GM23338 (cell line): Measurements from ENCODE around the gene TAGLN.

Experiments used
- CREB1 ChIP-seq: fragments of 250-450 bp; sonication (Bioruptor Pico); IDR thresholded peaks from 2 replicates; pipeline ENCODE4 v1.5.0; 2020; ENCODE audit warnings: low read depth, mild to moderate bottlenecking, moderate library complexity
- ETS1 ChIP-seq: IDR thresholded peaks from 2 replicates; pipeline ENCODE4 v1.6.1; 2016; ENCODE audit warnings: antibody characterized with exemption
- EZH2 ChIP-seq: fragments of 200-600 bp; sonication (generic); IDR thresholded peaks from one replicate; pipeline ENCODE4 v1.8.0; 2017; ENCODE audit warnings: antibody characterized with exemption, mild to moderate bottlenecking, low read depth; ENCODE audit not compliant: unreplicated experiment
- EZH2phosphoT487 ChIP-seq: fragments of 200-600 bp; sonication (generic); IDR thresholded peaks from one replicate; pipeline ENCODE4 v1.8.1; 2018; ENCODE audit warnings: antibody characterized with exemption; ENCODE audit not compliant: unreplicated experiment
- JUNB ChIP-seq: IDR thresholded peaks from one replicate; pipeline ENCODE4 v1.6.1; 2016; ENCODE audit warnings: antibody characterized with exemption; ENCODE audit not compliant: unreplicated experiment
- NANOG ChIP-seq: IDR thresholded peaks from 2 replicates; pipeline ENCODE4 v1.6.1; 2016; ENCODE audit warnings: antibody characterized with exemption, borderline replicate concordance
- POLR2AphosphoS5 ChIP-seq: IDR thresholded peaks from 2 replicates; pipeline ENCODE4 v1.6.1; 2016; ENCODE audit warnings: antibody characterized with exemption, low read depth
- STAT1 ChIP-seq: IDR thresholded peaks from one replicate; pipeline ENCODE4 v1.6.1; 2016; ENCODE audit warnings: antibody characterized with exemption; ENCODE audit not compliant: unreplicated experiment
- ZNF114 ChIP-seq: fragments of 250-450 bp; sonication (Bioruptor Pico); IDR thresholded peaks from 2 replicates; pipeline ENCODE4 v1.5.0; 2020; ENCODE audit warnings: mild to moderate bottlenecking, moderate library complexity
- ZNF331 ChIP-seq: fragments of 250-450 bp; sonication (Bioruptor Pico); IDR thresholded peaks from 2 replicates; pipeline ENCODE4 v1.5.0; 2020; ENCODE audit warnings: low read depth, mild to moderate bottlenecking, moderate library complexity
- TF ChIP-seq, protein P1 (sequence below), 2 experiments: fragments of 200-600 bp in 1 of 2; sonication (generic) in 1 of 2; conservative IDR thresholded peaks; 2 replicates each; pipeline versions ENCODE4 v1.5.1 to v1.6.1; 2016 to 2017; ENCODE audit warnings: antibody characterized with exemption in 2 of 2, low read depth in 2 of 2, mild to moderate bottlenecking in 2 of 2, moderate library complexity in 1 of 2
- TF ChIP-seq, protein P2 (sequence below): IDR thresholded peaks from one replicate; pipeline ENCODE4 v1.6.1; 2018; ENCODE audit warnings: antibody characterized with exemption; ENCODE audit not compliant: unreplicated experiment
- TF ChIP-seq, protein P3 (sequence below): fragments of 250-450 bp; sonication (Bioruptor Pico); IDR thresholded peaks from 2 replicates; pipeline ENCODE4 v1.5.0; 2020; ENCODE audit warnings: mild to moderate bottlenecking, moderate library complexity

DNA sequence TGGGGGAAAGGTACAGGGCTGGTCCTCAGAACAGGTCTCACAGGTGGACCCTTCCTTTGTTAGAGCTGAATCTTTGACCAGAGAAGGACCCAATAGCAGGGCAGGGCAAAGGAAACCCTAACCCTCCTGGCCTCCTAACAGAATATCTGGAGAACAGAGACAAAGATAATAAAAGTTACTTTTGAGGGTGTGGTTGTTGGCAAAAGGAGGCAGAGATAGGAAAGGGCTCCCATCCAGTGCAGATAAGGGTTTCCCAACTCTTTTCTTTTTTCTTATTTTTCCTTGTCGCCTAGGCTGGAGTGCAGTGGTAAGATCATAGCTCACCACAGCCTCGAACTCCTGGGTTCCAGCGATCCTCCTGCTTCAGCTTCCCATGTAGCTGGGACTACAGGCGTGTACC lies 20.8 kb downstream of the TAGLN start:
- TF ChIP-seq EZH2 (no peak), POLR2AphosphoS5 (no peak), EZH2phosphoT487 (no peak), ZNF114 (CRISPR knock-in tag) (no peak), CREB1 (CRISPR knock-in tag) (no peak), NANOG (no peak), ZNF331 (CRISPR knock-in tag) (no peak), JUNB (no peak), ETS1 (no peak), STAT1 (no peak)
- TF ChIP-seq, protein P1, sequence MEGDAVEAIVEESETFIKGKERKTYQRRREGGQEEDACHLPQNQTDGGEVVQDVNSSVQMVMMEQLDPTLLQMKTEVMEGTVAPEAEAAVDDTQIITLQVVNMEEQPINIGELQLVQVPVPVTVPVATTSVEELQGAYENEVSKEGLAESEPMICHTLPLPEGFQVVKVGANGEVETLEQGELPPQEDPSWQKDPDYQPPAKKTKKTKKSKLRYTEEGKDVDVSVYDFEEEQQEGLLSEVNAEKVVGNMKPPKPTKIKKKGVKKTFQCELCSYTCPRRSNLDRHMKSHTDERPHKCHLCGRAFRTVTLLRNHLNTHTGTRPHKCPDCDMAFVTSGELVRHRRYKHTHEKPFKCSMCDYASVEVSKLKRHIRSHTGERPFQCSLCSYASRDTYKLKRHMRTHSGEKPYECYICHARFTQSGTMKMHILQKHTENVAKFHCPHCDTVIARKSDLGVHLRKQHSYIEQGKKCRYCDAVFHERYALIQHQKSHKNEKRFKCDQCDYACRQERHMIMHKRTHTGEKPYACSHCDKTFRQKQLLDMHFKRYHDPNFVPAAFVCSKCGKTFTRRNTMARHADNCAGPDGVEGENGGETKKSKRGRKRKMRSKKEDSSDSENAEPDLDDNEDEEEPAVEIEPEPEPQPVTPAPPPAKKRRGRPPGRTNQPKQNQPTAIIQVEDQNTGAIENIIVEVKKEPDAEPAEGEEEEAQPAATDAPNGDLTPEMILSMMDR (conservative IDR thresholded peaks at IDR 0.05; ENCODE audit: low read depth in 2 of 2): no peak
- TF ChIP-seq, protein P2, sequence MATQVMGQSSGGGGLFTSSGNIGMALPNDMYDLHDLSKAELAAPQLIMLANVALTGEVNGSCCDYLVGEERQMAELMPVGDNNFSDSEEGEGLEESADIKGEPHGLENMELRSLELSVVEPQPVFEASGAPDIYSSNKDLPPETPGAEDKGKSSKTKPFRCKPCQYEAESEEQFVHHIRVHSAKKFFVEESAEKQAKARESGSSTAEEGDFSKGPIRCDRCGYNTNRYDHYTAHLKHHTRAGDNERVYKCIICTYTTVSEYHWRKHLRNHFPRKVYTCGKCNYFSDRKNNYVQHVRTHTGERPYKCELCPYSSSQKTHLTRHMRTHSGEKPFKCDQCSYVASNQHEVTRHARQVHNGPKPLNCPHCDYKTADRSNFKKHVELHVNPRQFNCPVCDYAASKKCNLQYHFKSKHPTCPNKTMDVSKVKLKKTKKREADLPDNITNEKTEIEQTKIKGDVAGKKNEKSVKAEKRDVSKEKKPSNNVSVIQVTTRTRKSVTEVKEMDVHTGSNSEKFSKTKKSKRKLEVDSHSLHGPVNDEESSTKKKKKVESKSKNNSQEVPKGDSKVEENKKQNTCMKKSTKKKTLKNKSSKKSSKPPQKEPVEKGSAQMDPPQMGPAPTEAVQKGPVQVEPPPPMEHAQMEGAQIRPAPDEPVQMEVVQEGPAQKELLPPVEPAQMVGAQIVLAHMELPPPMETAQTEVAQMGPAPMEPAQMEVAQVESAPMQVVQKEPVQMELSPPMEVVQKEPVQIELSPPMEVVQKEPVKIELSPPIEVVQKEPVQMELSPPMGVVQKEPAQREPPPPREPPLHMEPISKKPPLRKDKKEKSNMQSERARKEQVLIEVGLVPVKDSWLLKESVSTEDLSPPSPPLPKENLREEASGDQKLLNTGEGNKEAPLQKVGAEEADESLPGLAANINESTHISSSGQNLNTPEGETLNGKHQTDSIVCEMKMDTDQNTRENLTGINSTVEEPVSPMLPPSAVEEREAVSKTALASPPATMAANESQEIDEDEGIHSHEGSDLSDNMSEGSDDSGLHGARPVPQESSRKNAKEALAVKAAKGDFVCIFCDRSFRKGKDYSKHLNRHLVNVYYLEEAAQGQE: no peak
- TF ChIP-seq, protein P3, sequence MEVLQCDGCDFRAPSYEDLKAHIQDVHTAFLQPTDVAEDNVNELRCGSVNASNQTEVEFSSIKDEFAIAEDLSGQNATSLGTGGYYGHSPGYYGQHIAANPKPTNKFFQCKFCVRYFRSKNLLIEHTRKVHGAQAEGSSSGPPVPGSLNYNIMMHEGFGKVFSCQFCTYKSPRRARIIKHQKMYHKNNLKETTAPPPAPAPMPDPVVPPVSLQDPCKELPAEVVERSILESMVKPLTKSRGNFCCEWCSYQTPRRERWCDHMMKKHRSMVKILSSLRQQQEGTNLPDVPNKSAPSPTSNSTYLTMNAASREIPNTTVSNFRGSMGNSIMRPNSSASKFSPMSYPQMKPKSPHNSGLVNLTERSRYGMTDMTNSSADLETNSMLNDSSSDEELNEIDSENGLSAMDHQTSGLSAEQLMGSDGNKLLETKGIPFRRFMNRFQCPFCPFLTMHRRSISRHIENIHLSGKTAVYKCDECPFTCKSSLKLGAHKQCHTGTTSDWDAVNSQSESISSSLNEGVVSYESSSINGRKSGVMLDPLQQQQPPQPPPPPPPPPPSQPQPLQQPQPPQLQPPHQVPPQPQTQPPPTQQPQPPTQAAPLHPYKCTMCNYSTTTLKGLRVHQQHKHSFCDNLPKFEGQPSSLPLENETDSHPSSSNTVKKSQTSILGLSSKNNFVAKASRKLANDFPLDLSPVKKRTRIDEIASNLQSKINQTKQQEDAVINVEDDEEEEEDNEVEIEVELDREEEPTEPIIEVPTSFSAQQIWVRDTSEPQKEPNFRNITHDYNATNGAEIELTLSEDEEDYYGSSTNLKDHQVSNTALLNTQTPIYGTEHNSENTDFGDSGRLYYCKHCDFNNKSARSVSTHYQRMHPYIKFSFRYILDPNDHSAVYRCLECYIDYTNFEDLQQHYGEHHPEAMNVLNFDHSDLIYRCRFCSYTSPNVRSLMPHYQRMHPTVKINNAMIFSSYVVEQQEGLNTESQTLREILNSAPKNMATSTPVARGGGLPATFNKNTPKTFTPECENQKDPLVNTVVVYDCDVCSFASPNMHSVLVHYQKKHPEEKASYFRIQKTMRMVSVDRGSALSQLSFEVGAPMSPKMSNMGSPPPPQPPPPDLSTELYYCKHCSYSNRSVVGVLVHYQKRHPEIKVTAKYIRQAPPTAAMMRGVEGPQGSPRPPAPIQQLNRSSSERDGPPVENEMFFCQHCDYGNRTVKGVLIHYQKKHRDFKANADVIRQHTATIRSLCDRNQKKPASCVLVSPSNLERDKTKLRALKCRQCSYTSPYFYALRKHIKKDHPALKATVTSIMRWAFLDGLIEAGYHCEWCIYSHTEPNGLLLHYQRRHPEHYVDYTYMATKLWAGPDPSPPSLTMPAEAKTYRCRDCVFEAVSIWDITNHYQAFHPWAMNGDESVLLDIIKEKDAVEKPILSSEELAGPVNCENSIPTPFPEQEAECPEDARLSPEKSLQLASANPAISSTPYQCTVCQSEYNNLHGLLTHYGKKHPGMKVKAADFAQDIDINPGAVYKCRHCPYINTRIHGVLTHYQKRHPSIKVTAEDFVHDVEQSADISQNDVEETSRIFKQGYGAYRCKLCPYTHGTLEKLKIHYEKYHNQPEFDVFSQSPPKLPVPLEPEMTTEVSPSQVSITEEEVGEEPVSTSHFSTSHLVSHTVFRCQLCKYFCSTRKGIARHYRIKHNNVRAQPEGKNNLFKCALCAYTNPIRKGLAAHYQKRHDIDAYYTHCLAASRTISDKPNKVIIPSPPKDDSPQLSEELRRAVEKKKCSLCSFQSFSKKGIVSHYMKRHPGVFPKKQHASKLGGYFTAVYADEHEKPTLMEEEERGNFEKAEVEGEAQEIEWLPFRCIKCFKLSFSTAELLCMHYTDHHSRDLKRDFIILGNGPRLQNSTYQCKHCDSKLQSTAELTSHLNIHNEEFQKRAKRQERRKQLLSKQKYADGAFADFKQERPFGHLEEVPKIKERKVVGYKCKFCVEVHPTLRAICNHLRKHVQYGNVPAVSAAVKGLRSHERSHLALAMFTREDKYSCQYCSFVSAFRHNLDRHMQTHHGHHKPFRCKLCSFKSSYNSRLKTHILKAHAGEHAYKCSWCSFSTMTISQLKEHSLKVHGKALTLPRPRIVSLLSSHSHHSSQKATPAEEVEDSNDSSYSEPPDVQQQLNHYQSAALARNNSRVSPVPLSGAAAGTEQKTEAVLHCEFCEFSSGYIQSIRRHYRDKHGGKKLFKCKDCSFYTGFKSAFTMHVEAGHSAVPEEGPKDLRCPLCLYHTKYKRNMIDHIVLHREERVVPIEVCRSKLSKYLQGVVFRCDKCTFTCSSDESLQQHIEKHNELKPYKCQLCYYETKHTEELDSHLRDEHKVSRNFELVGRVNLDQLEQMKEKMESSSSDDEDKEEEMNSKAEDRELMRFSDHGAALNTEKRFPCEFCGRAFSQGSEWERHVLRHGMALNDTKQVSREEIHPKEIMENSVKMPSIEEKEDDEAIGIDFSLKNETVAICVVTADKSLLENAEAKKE (CRISPR knock-in tag): no peak
